CD4-positive, alpha-beta memory T cell (primary cell): ENCODE measurements around the gene PHF5A. TPM values are rescaled to one million over a fixed set of nuclear protein-coding genes. Genes with fewer than 3 reads are reported as not detected.

Experiments
- CTCF ChIA-PET: fragments of 350-600 bp; sonication (Branson Sonifier 250); formaldehyde crosslinking; loops from one replicate; lab custom pipeline; 2021; ENCODE audit warnings: inconsistent platforms; ENCODE audit not compliant: partially characterized antibody; lab: Charles Lee
- POLR2A ChIA-PET: fragments of 350-600 bp; sonication (Branson Sonifier 250); formaldehyde crosslinking; loops from one replicate; lab custom pipeline; 2021; ENCODE audit not compliant: partially characterized antibody; lab: Charles Lee
- DNase-seq, 5 donors: peaks; one replicate each; pipeline versions ENCODE4 v3.0.0 to v3.0.0-alpha.2; 2020 to 2022; ENCODE audit warnings: mixed read lengths in 1 of 5
- H3K27ac ChIP-seq: one replicate; pipeline ENCODE4 v1.7.0; 2013; ENCODE audit warnings: low read depth, low read length
- H3K27me3 ChIP-seq: 2 replicates; pipeline ENCODE4 v1.7.0; 2013; ENCODE audit warnings: mild to moderate bottlenecking, low read length, moderate library complexity; ENCODE audit not compliant: insufficient read depth
- H3K36me3 ChIP-seq: 2 replicates; pipeline ENCODE4 v1.7.0; 2013; ENCODE audit warnings: mild to moderate bottlenecking, low read length, moderate library complexity; ENCODE audit not compliant: insufficient read depth
- H3K4me1 ChIP-seq: 2 replicates; pipeline ENCODE4 v1.7.0; 2013; ENCODE audit warnings: mild to moderate bottlenecking, low read length, moderate library complexity; ENCODE audit not compliant: insufficient read depth
- H3K4me3 ChIP-seq, 2 donors: one replicate each; pipeline ENCODE4 v1.7.0; 2013; ENCODE audit warnings: low read length in 2 of 2, mild to moderate bottlenecking in 1 of 2
- H3K9me3 ChIP-seq, 2 donors: one replicate each; pipeline ENCODE4 v1.7.0; 2013; ENCODE audit warnings: low read length in 2 of 2, control low read depth in 1 of 2; ENCODE audit not compliant: control insufficient read depth in 1 of 2
- H3K27ac Mint-ChIP-seq, 7 donors: one replicate each; pipeline ENCODE4 v1.8.0; 2020 to 2021; ENCODE audit warnings: mixed read lengths in 7 of 7, mild to moderate bottlenecking in 6 of 7, inconsistent platforms in 3 of 7, moderate library complexity in 3 of 7
- H3K27me3 Mint-ChIP-seq, 2 donors: one replicate each; pipeline ENCODE4 v1.8.0; 2020 to 2021; ENCODE audit warnings: mixed read lengths in 2 of 2
- H3K36me3 Mint-ChIP-seq, 2 donors: one replicate each; pipeline ENCODE4 v1.8.0; 2020 to 2021; ENCODE audit warnings: mixed read lengths in 2 of 2, inconsistent platforms in 1 of 2, mild to moderate bottlenecking in 1 of 2
- H3K4me1 Mint-ChIP-seq, 4 donors: one replicate each; pipeline ENCODE4 v1.8.0; 2020 to 2021; ENCODE audit warnings: mixed read lengths in 4 of 4, mild to moderate bottlenecking in 1 of 4
- H3K4me3 Mint-ChIP-seq, 8 donors: one replicate each; pipeline ENCODE4 v1.8.0; 2020 to 2021; ENCODE audit warnings: mixed read lengths in 8 of 8, mild to moderate bottlenecking in 7 of 8, moderate library complexity in 6 of 8, inconsistent platforms in 3 of 8
- H3K9me3 Mint-ChIP-seq, 8 donors: one replicate each; pipeline ENCODE4 v1.8.0; 2020 to 2021; ENCODE audit warnings: mixed read lengths in 8 of 8, mild to moderate bottlenecking in 5 of 8, inconsistent platforms in 3 of 8, moderate library complexity in 1 of 8
- intact Hi-C: fragments of 100-400 bp; cut with micrococcal nuclease; formaldehyde crosslinking; loops from one replicate; pipeline ENCODE4 v1.15.1; 2023
- polyA plus RNA-seq, 2 donors: library from polyadenylated mRNA; unstranded; fragments of 300-500 nt; fragmentation: Illumina TruSeq; gene quantifications; one replicate each; pipeline ENCODE4 v1.2.3, GENCODE V29; 2021
- total RNA-seq, 2 experiments: library from RNA; stranded (reverse); gene quantifications; one replicate each; pipeline ENCODE4 v1.2.3, GENCODE V29; 2021

The PHF5A gene
- total and polyA plus RNA-seq, 4 experiments from 2014 or later, result 19.7 to 39.2 (median 34.6) TPM

DNA sequence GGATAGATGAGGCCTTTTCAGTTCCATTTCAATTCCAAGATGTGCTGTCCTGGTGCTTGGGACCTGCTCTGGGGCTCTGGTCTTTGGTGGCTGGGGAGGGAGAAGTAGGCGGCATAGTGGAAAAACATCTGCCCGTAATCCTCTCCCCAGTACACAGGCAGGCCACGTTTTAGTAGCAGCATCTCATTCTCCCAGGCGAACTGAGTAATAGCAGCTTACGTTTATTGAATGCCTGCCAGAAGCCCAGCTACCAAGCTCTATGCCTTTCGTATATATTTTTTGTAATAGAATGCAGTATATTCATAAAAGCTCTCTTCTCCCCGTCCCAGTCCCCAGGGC lies 11.9 kb upstream of the PHF5A start:
- H3K4me1 ChIP-seq, result peaks cover 9% of the 10 kb centered on the region
- no peak overlapping the region for H3K4me3 Mint-ChIP-seq

DNA sequence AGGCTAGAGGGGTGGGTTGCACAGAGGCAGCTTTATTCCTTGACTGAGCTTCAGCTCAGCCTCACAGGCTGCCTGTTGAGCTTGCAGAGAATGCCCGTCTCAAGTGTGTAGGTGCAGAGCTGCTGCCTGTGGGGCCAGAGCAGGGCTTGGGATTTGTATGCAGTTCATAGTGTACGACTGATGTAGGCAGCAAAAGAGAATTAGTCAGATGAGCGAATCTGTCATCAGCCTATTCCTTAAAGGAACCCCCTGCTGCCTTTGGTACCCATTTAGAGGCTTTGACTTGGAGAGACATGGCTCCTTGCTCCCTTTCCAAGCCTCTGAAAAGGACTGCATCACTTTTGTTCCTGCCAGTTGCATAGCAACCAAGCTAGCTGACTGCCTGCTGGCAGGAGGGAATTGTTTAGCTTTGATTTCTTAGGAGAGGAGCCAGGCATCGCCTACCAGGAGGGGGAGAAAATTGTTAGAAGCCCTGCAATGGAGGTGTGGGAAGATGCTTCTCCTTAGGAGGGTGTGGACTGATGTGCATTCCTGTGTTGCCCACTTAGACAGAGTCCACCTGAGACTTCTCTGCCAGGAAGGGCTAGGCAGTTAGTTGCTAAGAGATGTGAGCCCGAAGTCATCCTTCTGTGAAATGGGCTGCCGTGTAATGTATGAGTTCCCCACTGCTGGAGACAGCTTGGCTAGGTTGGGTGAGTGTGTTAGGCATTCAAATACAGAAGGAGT lies 11.3 kb upstream of the PHF5A start:
- Histone ChIP-seq H3K4me1 (peaks cover 6% of the 10 kb centered on the region), H3K27me3 (no peaks in the 10 kb centered on the region), H3K4me3 (no peak overlapping the region), H3K9me3 (no peaks in the 10 kb centered on the region), H3K36me3 (no peaks in the 10 kb centered on the region), H3K27ac (no peak overlapping the region)
- intact Hi-C loops, result no loop called here
- peak overlapping the region in 2 of 7 donors; percentile 9 to 68 for H3K27ac Mint-ChIP-seq
- H3K9me3 Mint-ChIP-seq, result no peaks in the 10 kb centered on the region
- H3K36me3 Mint-ChIP-seq, result peaks cover 0 to 9% of the 10 kb centered on the region in 2 donors
- ChIA-PET POLR2A (interaction anchor here (1.5 kb wide), 1 partner anchor 11 kb away, joined by 5 read pairs; the partner anchor contains the start of genes ACO2 and PHF5A), CTCF (interaction anchor here (1.0 to 3.1 kb wide), 4 partner anchors 19 to 78 kb away, joined by 3 to 13 read pairs (median 4); no protein-coding TSS in a partner anchor)
- H3K4me1 Mint-ChIP-seq, result peaks cover 15 to 46% (median 28%) of the 10 kb centered on the region in 4 donors
- no peak for DNase-seq
- H3K4me3 Mint-ChIP-seq, result no peak overlapping the region
- no peaks in the 10 kb centered on the region for H3K27me3 Mint-ChIP-seq

More for the DNA sequence above, 11.9 kb upstream of the PHF5A start:
- H3K9me3 ChIP-seq, result no peaks in the 10 kb centered on the region
- no peak overlapping the region for H3K4me3 ChIP-seq
- intact Hi-C loops, result no loop called here
- DNase-seq, result no peak
- H3K27me3 Mint-ChIP-seq, result no peaks in the 10 kb centered on the region
- H3K36me3 ChIP-seq, result no peaks in the 10 kb centered on the region
- peaks cover 0 to 9% of the 10 kb centered on the region in 2 donors for H3K36me3 Mint-ChIP-seq
- ChIA-PET CTCF (interaction anchor here (1.1 to 3.1 kb wide), 3 partner anchors 19 to 77 kb away, joined by 3 to 13 read pairs (median 4); no protein-coding TSS in a partner anchor), POLR2A (no interaction called here)
- H3K9me3 Mint-ChIP-seq, result no peaks in the 10 kb centered on the region
- peak overlapping the region in 2 of 7 donors; percentile 47 to 53 for H3K27ac Mint-ChIP-seq
- peaks cover 17 to 46% (median 29%) of the 10 kb centered on the region in 4 donors for H3K4me1 Mint-ChIP-seq
- no peak overlapping the region for H3K27ac ChIP-seq
- H3K27me3 ChIP-seq, result no peaks in the 10 kb centered on the region

DNA sequence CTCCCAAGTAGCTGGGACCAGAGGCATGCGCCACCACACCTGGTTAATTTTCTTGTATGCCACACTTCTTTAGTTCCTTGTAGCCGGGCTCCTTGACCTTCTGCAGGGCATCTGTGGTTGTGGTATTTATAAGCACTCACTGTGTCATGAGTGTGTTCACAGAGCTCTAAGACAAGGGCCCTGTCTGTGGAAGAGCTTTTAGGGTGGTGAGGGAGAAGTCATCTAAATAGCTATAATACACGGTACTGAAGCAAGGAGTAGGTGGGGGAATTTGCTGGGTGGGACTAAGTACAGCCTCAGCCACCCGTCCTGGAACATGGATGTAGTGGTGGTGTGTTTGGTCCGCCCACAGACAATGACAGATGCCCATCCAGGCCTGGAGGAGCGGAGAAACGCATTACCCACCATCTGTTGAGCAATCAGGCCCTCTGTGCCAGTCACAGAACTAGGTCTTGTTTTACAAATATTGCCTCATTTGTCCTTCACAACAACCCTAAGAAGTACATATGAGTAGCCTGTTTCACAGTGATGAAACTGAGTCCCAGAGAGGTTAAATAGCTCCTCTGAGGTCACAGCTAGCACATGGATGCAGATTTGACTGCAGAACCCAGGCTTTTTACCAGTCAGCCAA lies 10.5 kb upstream of the PHF5A start:
- no peak for DNase-seq
- H3K27ac ChIP-seq, result no peak overlapping the region
- no peaks in the 10 kb centered on the region for H3K9me3 Mint-ChIP-seq
- H3K4me1 ChIP-seq, result peaks cover 4% of the 10 kb centered on the region
- H3K4me3 ChIP-seq, result no peak overlapping the region
- no peaks in the 10 kb centered on the region for H3K36me3 ChIP-seq
- peaks cover 0 to 10% of the 10 kb centered on the region in 2 donors for H3K36me3 Mint-ChIP-seq
- ChIA-PET POLR2A (interaction anchor here (1.5 to 2.1 kb wide), 2 partner anchors 10 to 33 kb away, joined by 5 to 9 read pairs; partner anchors contain the start of genes ACO2, PHF5A and TOB2), CTCF (interaction anchor here (1.0 to 3.1 kb wide), 3 partner anchors 20 to 77 kb away, joined by 3 to 13 read pairs (median 4); no protein-coding TSS in a partner anchor)
- H3K4me3 Mint-ChIP-seq, result no peak overlapping the region
- H3K27me3 Mint-ChIP-seq, result no peaks in the 10 kb centered on the region
- no peaks in the 10 kb centered on the region for H3K9me3 ChIP-seq
- no peak overlapping the region for H3K27ac Mint-ChIP-seq
- peaks cover 15 to 43% (median 26%) of the 10 kb centered on the region in 4 donors for H3K4me1 Mint-ChIP-seq
- H3K27me3 ChIP-seq, result no peaks in the 10 kb centered on the region
- intact Hi-C loops, result no loop called here

DNA sequence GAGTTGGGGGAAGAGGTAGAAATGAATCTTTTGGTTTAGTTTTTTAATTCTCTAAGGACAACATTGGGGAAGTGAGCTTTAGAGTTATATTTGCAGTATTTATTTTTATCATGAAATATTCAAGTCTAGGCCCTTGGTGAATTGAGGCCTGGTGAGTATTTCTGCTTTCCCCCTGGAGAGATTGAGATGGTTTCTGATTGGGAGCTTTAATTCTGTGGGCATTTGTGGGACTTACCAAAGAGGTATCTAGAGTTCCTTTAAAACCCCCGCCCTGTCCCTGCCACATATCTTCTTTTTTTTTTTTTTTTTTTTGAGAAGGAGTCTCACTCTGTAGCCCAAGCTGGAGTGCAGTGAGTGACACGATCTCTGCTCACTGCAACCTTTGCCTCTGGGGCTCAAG lies 10.0 kb upstream of the PHF5A start:
- no peaks in the 10 kb centered on the region for H3K27me3 ChIP-seq
- H3K36me3 ChIP-seq, result no peaks in the 10 kb centered on the region
- ChIA-PET POLR2A (interaction anchor here (1.5 to 2.1 kb wide), 2 partner anchors 10 to 32 kb away, joined by 5 to 9 read pairs; partner anchors contain the start of genes ACO2, PHF5A and TOB2), CTCF (interaction anchor here (1.0 to 3.1 kb wide), 2 partner anchors 75 to 77 kb away, joined by 4 to 13 read pairs; no protein-coding TSS in a partner anchor)
- H3K4me1 Mint-ChIP-seq, result peaks cover 17 to 45% (median 28%) of the 10 kb centered on the region in 4 donors
- H3K4me3 Mint-ChIP-seq, result no peak overlapping the region
- H3K4me3 ChIP-seq, result no peak overlapping the region
- no peak overlapping the region for H3K27ac ChIP-seq
- intact Hi-C loops, result no loop called here
- peaks cover 4% of the 10 kb centered on the region for H3K4me1 ChIP-seq
- H3K9me3 ChIP-seq, result no peaks in the 10 kb centered on the region
- H3K36me3 Mint-ChIP-seq, result peaks cover 0 to 15% of the 10 kb centered on the region in 2 donors
- no peaks in the 10 kb centered on the region for H3K27me3 Mint-ChIP-seq
- no peaks in the 10 kb centered on the region for H3K9me3 Mint-ChIP-seq
- no peak overlapping the region for H3K27ac Mint-ChIP-seq
- DNase-seq, result no peak

DNA sequence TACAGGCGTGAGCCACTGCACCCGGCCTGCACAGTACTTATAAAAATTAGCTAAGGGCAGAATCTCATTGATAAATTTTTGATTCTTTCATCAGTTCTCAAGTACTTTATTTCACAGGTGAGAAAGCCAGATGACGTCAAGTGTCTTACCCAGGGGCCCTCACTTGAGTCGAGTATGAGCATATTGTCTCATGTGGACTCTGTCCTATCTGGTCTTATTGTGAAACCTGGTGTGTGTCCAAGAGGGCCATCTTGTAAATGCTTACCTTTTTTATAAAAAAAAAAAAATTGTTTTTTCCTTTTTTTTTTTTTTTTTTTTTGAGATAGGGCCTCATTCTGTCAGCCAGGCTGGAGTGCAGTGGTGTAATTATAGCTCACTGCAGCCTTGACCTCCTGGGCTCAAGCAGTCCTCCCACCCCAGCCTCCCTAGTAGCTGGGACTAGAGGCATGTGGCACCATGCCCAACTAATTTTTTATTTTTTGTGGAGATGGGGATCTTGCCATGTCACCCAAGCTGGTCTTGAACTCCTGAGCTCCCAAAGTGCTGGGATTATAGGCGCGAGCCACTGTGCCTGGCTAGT lies 6.5 kb upstream of the PHF5A start:
- no peaks in the 10 kb centered on the region for H3K27me3 ChIP-seq
- H3K27ac ChIP-seq, result no peak overlapping the region
- no peak overlapping the region for H3K4me3 Mint-ChIP-seq
- peaks cover 4 to 14% of the 10 kb centered on the region in 2 donors for H3K36me3 Mint-ChIP-seq
- H3K27ac Mint-ChIP-seq, result no peak overlapping the region
- H3K4me1 Mint-ChIP-seq, result peaks cover 17 to 36% (median 24%) of the 10 kb centered on the region in 4 donors
- CTCF ChIA-PET, result interaction anchor here (1.1 kb wide), 1 partner anchor 72 kb away, joined by 6 read pairs; no protein-coding TSS in a partner anchor
- H3K27me3 Mint-ChIP-seq, result no peaks in the 10 kb centered on the region
- H3K4me1 ChIP-seq, result peaks cover 4% of the 10 kb centered on the region
- H3K4me3 ChIP-seq, result no peak overlapping the region
- no peaks in the 10 kb centered on the region for H3K36me3 ChIP-seq
- no peaks in the 10 kb centered on the region for H3K9me3 Mint-ChIP-seq
- DNase-seq, result no peak
- intact Hi-C loops, result no loop called here
- H3K9me3 ChIP-seq, result no peaks in the 10 kb centered on the region
- POLR2A ChIA-PET, result no interaction called here

DNA sequence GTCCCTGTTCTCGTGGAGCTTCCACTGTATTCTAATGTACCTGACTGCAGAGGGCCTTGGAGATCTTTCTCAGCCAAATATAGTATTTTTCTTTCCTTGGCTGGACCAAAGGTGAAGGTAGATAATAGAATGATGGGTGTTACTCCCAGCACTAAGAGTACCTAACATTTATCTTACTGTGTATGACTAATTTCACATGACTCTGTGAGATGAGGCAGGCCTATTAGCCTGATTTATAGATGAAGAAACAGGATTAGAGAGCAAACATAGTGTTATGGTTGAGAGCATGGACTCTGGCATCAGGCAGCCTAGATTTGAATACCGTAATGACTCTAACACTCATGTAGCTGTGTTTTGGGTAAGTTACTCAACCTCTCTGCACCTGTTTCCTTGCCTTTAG lies 3.1 kb upstream of the PHF5A start:
- POLR2A ChIA-PET, result interaction anchor here (0.7 to 8.2 kb wide), 2 partner anchors 23 to 90 kb away, joined by 3 to 261 read pairs; partner anchors contain the start of genes TEF and TOB2
- no peaks in the 10 kb centered on the region for H3K27me3 Mint-ChIP-seq
- no peak overlapping the region for H3K4me3 ChIP-seq
- H3K36me3 Mint-ChIP-seq, result peaks cover 15 to 31% of the 10 kb centered on the region in 2 donors
- peaks cover 13% of the 10 kb centered on the region for H3K36me3 ChIP-seq
- H3K4me1 Mint-ChIP-seq, result peaks cover 26 to 50% (median 42%) of the 10 kb centered on the region in 4 donors
- H3K27ac Mint-ChIP-seq, result peak overlapping the region in 3 of 7 donors; percentile 22 to 96 (median 52)
- no peak for DNase-seq
- CTCF ChIA-PET, result interaction anchor here (1.3 kb wide), 1 partner anchor 68 kb away, joined by 5 read pairs; no protein-coding TSS in a partner anchor
- H3K9me3 Mint-ChIP-seq, result no peaks in the 10 kb centered on the region
- H3K9me3 ChIP-seq, result no peaks in the 10 kb centered on the region
- no peaks in the 10 kb centered on the region for H3K27me3 ChIP-seq
- H3K4me3 Mint-ChIP-seq, result peak overlapping the region in 2 of 8 donors; percentile 11 to 35
- H3K4me1 ChIP-seq, result peaks cover 28% of the 10 kb centered on the region
- intact Hi-C loops, result no loop called here
- no peak overlapping the region for H3K27ac ChIP-seq
